ENCODE measurements around the gene KLHDC10. TPM values are rescaled to one million over a fixed set of nuclear protein-coding genes. Genes with fewer than 3 reads are reported as not detected.

The KLHDC10 gene
- total and polyA plus RNA-seq, 5 experiments from 2014 or later: 1.9 to 19.5 (median 2.4) TPM

DNA sequence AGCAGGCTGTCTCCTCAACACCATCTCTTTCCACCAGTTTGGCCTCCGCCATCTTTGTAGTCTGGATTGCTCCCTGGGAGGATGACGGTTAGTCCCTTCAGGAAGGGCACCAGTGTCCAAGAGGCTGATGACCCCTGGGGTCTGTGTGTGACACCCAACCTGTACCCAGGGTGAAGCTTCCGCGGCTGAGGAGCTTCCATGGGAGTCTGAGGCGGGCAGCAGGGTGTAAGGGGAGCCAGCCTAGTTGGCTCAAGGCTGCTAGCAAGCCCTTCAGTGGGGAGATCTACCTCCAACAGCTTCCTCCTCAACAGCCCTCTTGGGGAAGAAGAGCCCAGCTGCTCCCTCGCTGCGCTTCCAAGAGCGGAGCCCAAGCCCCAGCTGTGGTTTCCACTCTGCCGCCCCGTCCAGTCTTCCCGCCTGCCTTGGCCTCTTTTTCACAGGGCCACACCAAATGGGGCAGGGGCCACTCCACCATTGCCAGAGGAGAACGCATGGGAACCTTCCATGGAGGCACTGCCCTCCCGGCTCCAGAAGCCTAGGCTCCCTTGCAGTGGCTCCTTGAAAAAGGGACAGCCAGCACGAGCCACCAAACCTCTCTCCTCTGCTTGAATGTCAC is 77.5 kb downstream of the KLHDC10 start:
- DNase-seq: no peak
- no peak for ATAC-seq
- POLR2A ChIA-PET: no interaction called here
- Mint-ChIP-seq H3K4me1 (peaks cover 0 to 27% (median 2%) of the 10 kb centered on the region in 4 donors), H3K4me3 (no peak overlapping the region), H3K36me3 (no peaks in the 10 kb centered on the region), H3K27me3 (peaks cover 0 to 7% (median 0%) of the 10 kb centered on the region in 5 donors), H3K9me3 (no peaks in the 10 kb centered on the region), H3K27ac (no peak overlapping the region)

DNA sequence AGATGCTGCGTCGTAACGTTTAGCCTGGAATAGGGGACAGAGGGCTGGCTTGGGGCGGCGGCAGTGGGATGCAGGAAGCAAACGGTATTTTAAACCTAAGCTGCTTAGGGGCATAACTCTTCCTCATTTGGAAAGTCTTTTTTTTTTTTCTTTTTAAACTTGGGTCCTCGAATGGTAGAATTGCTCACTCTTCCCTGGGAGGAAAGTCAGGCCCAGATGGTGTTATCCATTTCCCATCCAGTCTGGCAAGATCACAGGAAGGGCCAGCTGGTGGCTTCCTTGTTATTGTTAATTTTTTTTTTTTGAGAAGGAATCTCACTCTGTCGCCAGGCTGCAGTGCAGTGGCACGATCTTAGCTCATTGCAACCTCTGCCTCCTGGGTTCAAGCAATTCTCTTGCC is 78.2 kb downstream of the KLHDC10 start:
- no peak overlapping the region for H3K4me3 Mint-ChIP-seq
- no peak for ATAC-seq
- H3K36me3 Mint-ChIP-seq: no peaks in the 10 kb centered on the region
- no peak overlapping the region for H3K27ac Mint-ChIP-seq
- DNase-seq: no peak
- POLR2A ChIA-PET: no interaction called here
- peaks cover 0 to 7% (median 0%) of the 10 kb centered on the region in 5 donors for H3K27me3 Mint-ChIP-seq
- no peaks in the 10 kb centered on the region for H3K9me3 Mint-ChIP-seq
- H3K4me1 Mint-ChIP-seq: peaks cover 0 to 24% (median 2%) of the 10 kb centered on the region in 4 donors

DNA sequence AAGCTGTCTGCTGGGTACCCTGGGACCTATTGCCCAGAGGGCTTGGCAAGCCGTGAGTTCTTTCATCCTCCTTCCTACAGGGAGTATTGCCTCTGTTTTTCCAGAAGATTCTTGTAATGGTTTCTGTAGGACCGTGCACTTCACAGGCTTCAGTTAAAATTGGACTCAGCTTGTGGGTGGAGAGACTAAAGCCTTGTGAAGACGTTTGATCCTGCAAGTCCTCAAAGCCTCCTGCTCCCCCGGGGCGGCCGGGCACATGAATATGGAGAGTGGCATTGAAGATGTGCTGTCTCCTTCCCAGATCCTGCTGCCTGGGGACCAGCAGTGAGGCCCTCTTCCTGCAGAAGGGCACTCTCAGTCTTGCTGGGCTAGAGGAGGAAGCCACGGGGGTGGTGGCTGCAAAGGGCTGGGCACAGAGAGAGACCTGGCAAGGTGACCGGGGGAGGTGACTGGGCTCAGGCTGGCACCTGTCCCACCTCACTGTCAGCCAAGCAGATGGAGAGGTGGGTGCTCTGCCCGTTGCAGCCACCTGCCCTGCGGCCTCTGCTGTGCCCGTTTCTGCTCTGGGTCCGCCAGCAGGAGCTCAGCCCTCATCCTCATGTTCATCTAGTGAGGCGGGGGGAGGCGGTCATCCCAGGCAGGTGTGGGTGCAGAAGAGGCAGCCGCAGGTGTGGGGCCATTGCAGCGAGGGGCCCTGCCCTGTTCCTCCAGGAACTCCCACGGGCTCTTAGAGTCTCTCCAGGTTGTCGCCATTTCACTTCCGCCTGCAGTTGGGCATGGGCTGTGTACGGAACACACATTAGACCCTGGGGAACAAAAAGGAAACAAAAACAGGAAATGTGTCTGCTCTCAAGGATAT is 79.2 kb downstream of the KLHDC10 start:
- peak overlapping the region in 1 of 10 donors; percentile 7 for H3K4me3 Mint-ChIP-seq
- no peak for DNase-seq
- POLR2A ChIA-PET: no interaction called here
- no peaks in the 10 kb centered on the region for H3K9me3 Mint-ChIP-seq
- ATAC-seq: no peak
- peak overlapping the region in 3 of 10 donors; percentile 18 to 67 (median 25) for H3K27ac Mint-ChIP-seq
- H3K36me3 Mint-ChIP-seq: no peaks in the 10 kb centered on the region
- H3K4me1 Mint-ChIP-seq: peaks cover 0 to 24% (median under 1%) of the 10 kb centered on the region in 4 donors
- H3K27me3 Mint-ChIP-seq: peaks cover 0 to 12% (median 0%) of the 10 kb centered on the region in 5 donors

DNA sequence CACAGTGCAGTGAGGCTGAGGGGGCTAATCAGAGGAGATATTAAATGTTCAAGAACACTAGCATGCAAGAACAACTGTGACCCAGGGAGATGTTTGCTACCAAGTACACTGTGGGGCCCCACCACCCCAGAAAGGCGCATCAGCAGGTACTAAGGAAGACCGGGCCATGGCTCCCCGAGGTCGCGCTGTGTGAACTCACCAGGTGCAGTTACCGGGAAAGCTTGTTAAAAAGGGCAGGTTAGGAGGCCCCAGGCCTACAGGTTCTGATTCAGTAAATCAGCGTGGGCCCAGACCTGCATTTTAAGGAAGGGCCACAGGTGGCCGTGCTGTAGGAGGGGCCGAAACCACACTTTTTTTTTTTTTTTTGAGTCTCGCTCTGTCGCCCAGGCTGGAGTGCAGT is 80.3 kb downstream of the KLHDC10 start:
- H3K4me3 Mint-ChIP-seq: peak overlapping the region in 2 of 10 donors; percentile 13 to 26
- peaks cover 0 to 16% (median 1%) of the 10 kb centered on the region in 5 donors for H3K27me3 Mint-ChIP-seq
- peak overlapping the region in 2 of 10 donors; percentile 67 to 80 for H3K27ac Mint-ChIP-seq
- H3K4me1 Mint-ChIP-seq: peaks cover 0 to 20% (median under 1%) of the 10 kb centered on the region in 4 donors
- POLR2A ChIA-PET: interaction anchor here (0.7 kb wide), 2 partner anchors 9 to 67 kb away, joined by 3 to 5 read pairs; no protein-coding TSS in a partner anchor
- ATAC-seq: peak in 1 of 2 donors; percentile 12
- H3K36me3 Mint-ChIP-seq: no peaks in the 10 kb centered on the region
- DNase-seq: no peak
- H3K9me3 Mint-ChIP-seq: peaks cover 0 to 3% (median 0%) of the 10 kb centered on the region in 9 donors

DNA sequence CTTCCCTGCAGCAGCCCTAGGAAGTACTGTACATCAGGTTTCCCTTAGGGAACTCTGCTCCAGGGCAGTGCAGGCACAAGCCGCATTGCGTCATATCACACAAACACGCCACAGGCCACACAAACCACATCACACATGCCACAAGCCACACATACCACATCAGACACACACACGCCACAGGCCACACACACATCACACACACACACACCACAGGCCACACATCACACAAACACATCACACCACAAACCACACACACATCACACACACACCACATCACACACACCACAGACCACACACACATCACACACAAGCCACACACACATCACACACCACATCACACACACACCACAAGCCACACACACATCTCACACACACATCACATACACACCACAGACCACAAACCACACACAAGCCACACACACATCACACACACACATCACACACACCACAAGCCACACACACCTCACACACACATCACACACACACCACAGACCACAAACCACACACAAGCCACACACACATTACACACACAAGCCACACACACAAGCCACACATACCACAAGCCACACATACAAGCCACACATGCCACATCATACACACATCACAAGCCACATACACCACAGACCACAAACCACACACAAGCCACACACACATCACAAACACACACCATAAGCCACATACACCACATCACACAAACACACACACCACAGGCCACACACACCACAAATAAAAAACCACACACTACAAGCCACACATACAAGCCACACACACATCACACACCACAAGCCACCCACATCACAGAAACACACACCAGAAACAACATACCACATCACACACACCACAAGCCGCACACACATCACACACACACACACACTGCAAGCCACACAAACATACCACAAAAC is 81.5 kb downstream of the KLHDC10 start:
- no peak overlapping the region for H3K4me3 Mint-ChIP-seq
- peaks cover 0 to 16% (median 0%) of the 10 kb centered on the region in 4 donors for H3K4me1 Mint-ChIP-seq
- H3K9me3 Mint-ChIP-seq: peaks cover 0 to 12% (median 0%) of the 10 kb centered on the region in 9 donors
- no peak overlapping the region for H3K27ac Mint-ChIP-seq
- peak in 7 of 10 donors; percentile 26 to 60 (median 43) for DNase-seq
- peak; percentile 52 to 71 for ATAC-seq
- POLR2A ChIA-PET: interaction anchor here (0.7 kb wide), 1 partner anchor 10 kb away, joined by 3 read pairs; no protein-coding TSS in a partner anchor
- H3K27me3 Mint-ChIP-seq: peaks cover 0 to 23% (median 1%) of the 10 kb centered on the region in 5 donors
- peaks cover 0 to 3% (median 0%) of the 10 kb centered on the region in 3 donors for H3K36me3 Mint-ChIP-seq

DNA sequence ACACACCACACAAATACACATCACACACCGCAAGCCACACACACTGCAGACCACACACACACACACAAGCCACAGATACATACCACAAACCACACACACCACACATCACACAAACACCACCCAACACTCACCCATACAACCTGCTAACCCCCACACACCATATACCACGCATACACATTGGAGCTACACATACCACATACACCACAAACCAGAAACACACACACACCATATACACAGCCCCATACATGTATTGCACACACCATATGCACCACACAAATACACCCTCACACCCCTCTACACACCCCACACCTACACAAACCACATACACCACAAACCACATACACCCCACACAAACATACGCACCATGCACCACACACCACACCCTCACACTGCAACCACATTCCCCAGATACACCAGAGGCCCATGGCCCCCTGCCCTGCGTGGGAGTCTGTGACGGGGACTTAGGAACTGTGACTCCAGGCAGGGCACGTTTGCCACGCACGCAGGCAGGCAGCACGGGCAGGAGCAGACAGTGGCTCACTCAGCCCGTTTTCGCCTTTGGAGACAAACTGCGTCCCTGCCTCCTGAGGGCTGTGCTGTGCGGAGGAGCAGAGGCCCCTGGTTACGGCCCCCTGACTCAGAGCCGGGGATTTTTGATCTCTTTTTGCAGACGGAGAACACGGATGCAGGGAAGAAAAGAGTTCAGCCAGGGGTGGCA is 82.3 kb downstream of the KLHDC10 start:
- POLR2A ChIA-PET: no interaction called here
- Mint-ChIP-seq H3K27me3 (peaks cover 0 to 25% (median 1%) of the 10 kb centered on the region in 5 donors), H3K4me3 (no peak overlapping the region), H3K4me1 (peaks cover 0 to 16% (median 0%) of the 10 kb centered on the region in 4 donors), H3K36me3 (peaks cover 2 to 7% (median 4%) of the 10 kb centered on the region in 3 donors), H3K9me3 (peaks cover 0 to 20% (median 6%) of the 10 kb centered on the region in 9 donors), H3K27ac (no peak overlapping the region)
- ATAC-seq (peak; percentile 15 to 17), DNase-seq (peak in 2 of 10 donors; percentile 17 to 21)

DNA sequence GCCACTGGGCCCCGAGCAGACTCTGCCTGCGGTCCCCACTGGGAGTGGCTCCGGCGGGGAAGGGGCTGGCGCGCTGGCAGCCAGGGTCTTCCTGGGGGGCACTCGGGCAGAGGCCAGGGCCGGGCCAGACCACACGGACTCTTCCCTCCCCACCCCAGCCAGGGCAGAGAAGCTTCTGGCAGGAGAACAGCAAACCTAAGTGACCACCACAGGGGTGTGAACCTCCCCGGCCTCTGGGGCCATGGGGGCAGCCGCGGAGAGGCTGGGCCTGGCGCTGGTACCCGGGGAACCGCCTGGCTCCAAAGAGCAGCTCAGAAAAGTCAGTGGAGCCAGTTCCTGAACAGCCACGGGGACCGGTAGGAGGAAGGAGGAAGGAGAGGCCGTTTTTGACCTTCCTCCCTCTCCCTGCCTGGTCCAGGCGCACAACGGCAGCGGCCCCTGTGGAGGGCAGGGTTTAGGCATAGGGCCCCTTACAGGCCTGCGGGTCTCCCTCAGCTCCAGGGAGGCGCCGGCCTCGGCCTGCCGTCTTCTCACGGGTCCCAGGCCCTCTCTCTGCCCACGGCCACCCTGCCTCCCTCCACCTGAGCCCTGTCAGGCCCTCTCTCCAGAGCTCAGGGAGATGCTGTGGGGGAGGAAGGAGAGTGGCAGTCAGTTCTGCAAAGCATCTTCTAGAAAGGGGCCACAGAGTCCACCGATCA is 83.0 kb downstream of the KLHDC10 start:
- POLR2A ChIA-PET: no interaction called here
- H3K4me3 Mint-ChIP-seq: no peak overlapping the region
- H3K27me3 Mint-ChIP-seq: peaks cover 0 to 23% (median 1%) of the 10 kb centered on the region in 5 donors
- H3K4me1 Mint-ChIP-seq: peaks cover 0 to 12% (median 0%) of the 10 kb centered on the region in 4 donors
- ATAC-seq (no peak), DNase-seq (no peak)
- peaks cover 0 to 27% (median 9%) of the 10 kb centered on the region in 9 donors for H3K9me3 Mint-ChIP-seq
- H3K27ac Mint-ChIP-seq: no peak overlapping the region
- H3K36me3 Mint-ChIP-seq: peaks cover 5 to 11% (median 10%) of the 10 kb centered on the region in 3 donors

DNA sequence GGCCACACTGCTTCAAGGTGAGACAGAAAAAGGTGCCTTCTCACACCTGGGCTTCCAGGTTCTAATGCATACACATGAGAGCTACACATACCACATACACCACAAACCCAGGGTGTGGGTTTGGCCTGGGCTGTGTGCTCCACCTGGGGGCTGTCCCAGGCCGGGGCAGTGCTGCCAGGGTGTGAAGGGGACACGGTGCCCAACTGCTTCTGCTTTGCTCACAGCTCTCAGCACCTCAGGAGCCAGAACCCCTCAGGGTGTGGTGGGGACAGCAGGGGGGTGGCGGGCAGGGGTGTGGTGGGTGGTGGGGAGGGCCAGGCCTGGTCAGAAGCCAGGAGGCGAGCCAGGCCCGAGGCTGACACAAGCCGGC is 83.8 kb downstream of the KLHDC10 start:
- peaks cover 10 to 17% (median 15%) of the 10 kb centered on the region in 3 donors for H3K36me3 Mint-ChIP-seq
- no peak overlapping the region for H3K27ac Mint-ChIP-seq
- H3K4me3 Mint-ChIP-seq: no peak overlapping the region
- H3K27me3 Mint-ChIP-seq: peaks cover 0 to 23% (median 1%) of the 10 kb centered on the region in 5 donors
- peaks cover 0 to 9% (median 0%) of the 10 kb centered on the region in 4 donors for H3K4me1 Mint-ChIP-seq
- DNase-seq: no peak
- no peak for ATAC-seq
- POLR2A ChIA-PET: no interaction called here
- H3K9me3 Mint-ChIP-seq: peaks cover 1 to 33% (median 9%) of the 10 kb centered on the region in 9 donors

DNA sequence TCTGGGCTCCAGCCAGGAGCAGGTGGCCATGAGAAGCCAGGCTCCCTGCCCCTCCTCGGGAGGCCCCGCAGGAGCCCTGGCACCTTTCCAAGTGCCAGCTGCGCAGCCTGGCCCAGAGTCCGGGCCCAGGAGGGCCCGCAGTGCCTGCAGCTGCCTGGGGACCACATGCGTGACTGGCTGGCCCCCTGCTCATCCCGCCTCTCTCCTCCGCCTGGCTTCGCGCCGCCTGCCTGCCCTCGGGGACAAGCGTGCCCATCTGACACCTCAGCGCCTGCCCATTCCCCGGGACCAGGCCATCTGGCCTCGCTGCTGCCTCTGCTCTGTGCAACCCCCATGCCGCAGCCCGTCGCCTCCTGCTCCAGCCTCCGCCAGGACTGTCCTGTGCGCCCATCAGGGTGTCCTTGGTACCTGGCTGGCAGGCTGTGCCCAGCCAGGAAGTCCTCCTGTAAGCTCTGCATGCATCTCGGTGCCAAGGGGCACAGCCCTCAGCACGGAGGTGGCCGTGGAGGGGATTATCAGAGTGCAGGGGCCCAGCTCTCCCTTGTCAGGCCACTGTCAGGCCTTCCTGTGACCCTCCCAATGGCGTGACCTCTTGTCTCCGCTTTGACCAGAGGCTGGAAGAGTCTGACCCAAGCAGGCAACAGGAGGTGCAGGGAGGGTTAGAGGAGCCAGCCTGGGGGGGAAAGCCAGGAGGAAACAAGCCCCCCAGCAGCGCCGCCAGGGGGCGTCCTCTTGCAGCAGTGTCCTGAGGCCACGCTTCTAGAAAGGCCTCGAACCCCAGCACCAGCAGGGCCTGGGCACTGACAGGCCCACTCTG is 84.4 kb downstream of the KLHDC10 start:
- Mint-ChIP-seq H3K4me1 (peaks cover 0 to 4% (median 0%) of the 10 kb centered on the region in 4 donors), H3K36me3 (peaks cover 16 to 21% (median 17%) of the 10 kb centered on the region in 3 donors), H3K27me3 (peaks cover 0 to 23% (median 1%) of the 10 kb centered on the region in 5 donors), H3K4me3 (no peak overlapping the region), H3K9me3 (peaks cover 1 to 33% (median 9%) of the 10 kb centered on the region in 9 donors), H3K27ac (no peak overlapping the region)
- ATAC-seq (no peak), DNase-seq (no peak)
- POLR2A ChIA-PET: interaction anchor here (0.5 kb wide), 1 partner anchor 11 kb away, joined by 3 read pairs; no protein-coding TSS in a partner anchor

DNA sequence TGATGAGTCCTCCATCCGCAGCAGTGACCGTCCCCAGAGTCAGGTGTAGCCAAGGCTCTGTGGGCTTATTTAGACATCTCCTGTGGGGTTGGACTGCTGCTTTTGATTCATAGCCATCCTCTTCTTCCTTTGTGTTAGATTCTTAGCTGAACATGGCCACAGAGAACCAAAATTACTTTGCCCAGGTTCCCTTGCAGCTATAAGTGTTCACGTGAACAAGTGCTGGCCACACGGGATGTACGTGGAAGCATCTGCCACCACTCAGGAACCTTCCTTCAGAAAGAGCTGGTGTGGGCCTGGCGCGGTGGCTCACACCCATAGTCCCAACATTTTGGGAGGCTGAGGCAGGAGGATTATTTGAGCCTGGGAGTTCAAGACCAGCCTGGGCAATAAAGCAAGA is 85.8 kb downstream of the KLHDC10 start:
- POLR2A ChIA-PET: interaction anchor here (0.6 kb wide), 1 partner anchor 262 kb away, joined by 5 read pairs; no protein-coding TSS in a partner anchor
- Mint-ChIP-seq H3K4me1 (no peaks in the 10 kb centered on the region), H3K36me3 (peaks cover 23 to 35% (median 31%) of the 10 kb centered on the region in 3 donors), H3K27me3 (peaks cover 0 to 18% (median 1%) of the 10 kb centered on the region in 5 donors), H3K9me3 (peaks cover 1 to 44% (median 9%) of the 10 kb centered on the region in 9 donors), H3K27ac (no peak overlapping the region), H3K4me3 (no peak overlapping the region)
- ATAC-seq (no peak), DNase-seq (no peak)
